Non-pigmented ciliary epithelial cell (primary cell): ENCODE results near the gene MYH14.

Experiments used
- DNase-seq: peaks from one replicate; pipeline ENCODE4 v3.0.0-alpha.2; 2010; ENCODE audit warnings: low read depth

The MYH14 gene

GRCh38 chr19:50292216-50292827, 88.9 kb downstream of the MYH14 start:
- no peak for DNase-seq

GRCh38 chr19:50293263-50294004, 90.0 kb downstream of the MYH14 start:
- DNase-seq: no peak

- no peak for DNase-seq
These were observed 96.6 kb downstream of the MYH14 start for GRCh38 chr19:50300051-50300450.

- peak; percentile 64 for DNase-seq
These were observed 97.6 kb downstream of the MYH14 start for GRCh38 chr19:50300814-50301606.

- no peak for DNase-seq
These were observed 98.2 kb downstream of the MYH14 start for GRCh38 chr19:50301607-50301971.

GRCh38 chr19:50303558-50303957, 100.1 kb downstream of the MYH14 start:
- no peak for DNase-seq

- DNase-seq: no peak
These were observed 105.6 kb downstream of the MYH14 start for GRCh38 chr19:50308991-50309390.

GRCh38 chr19:50309396-50310125, 106.1 kb downstream of the MYH14 start:
- DNase-seq: no peak

GRCh38 chr19:50310759-50311465, 107.5 kb downstream of the MYH14 start:
- DNase-seq: no peak

- no peak for DNase-seq
These were observed 108.6 kb downstream of the MYH14 start for GRCh38 chr19:50311723-50312635.

- DNase-seq: no peak
These were observed 109.8 kb downstream of the MYH14 start for GRCh38 chr19:50312967-50313811.

GRCh38 chr19:50313812-50314536, 110.6 kb downstream of the MYH14 start:
- DNase-seq: no peak

GRCh38 chr19:50314724-50315708, 111.6 kb downstream of the MYH14 start:
- no peak for DNase-seq

GRCh38 chr19:50315773-50316448, 112.5 kb downstream of the MYH14 start:
- DNase-seq: no peak

GRCh38 chr19:50317115-50317514, 113.7 kb downstream of the MYH14 start:
- DNase-seq: no peak

GRCh38 chr19:50318438-50318837, 115.0 kb downstream of the MYH14 start:
- no peak for DNase-seq

- no peak for DNase-seq
These were observed 115.7 kb downstream of the MYH14 start for GRCh38 chr19:50319156-50319555.
